HUDEP-2 (cell line): ENCODE data around the gene ATXN10.
A peak's percentile ranks its signal among the peaks of the same experiment; 100 is the strongest.

Source experiments
- DNase-seq, 76 experiments: peaks; one replicate each; lab custom pipeline; 2025; ENCODE audit not compliant: unreplicated experiment in 76 of 76; lab: John Stamatoyannopoulos, UW

ATXN10 gene

DNA sequence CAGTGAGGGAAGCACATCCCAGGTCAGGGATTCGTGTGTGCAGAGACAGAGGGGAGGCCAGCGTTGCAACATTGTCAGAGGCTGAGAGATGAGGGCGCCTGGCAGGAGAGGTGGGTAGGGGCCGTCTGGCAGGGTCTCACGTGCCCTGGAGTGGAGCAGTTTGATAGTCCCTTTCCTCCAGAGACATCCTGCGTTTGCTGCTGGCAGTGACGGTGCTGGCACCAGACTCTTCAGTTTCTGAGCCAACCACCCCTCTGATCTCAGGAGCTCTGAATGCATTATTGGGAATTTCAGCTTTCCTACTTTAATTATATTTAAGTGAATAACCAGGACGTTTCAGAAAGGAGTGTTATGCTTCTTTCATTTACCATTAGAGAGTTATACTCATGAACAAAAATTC is 168.8 kb downstream of the ATXN10 start:
- no peak for DNase-seq

- DNase-seq: no peak
Observed at GRCh38 chr22:45842291-45842991, 170.8 kb downstream of the ATXN10 start.

GRCh38 chr22:45843031-45843430 is 171.4 kb downstream of the ATXN10 start:
- DNase-seq: no peak

DNA sequence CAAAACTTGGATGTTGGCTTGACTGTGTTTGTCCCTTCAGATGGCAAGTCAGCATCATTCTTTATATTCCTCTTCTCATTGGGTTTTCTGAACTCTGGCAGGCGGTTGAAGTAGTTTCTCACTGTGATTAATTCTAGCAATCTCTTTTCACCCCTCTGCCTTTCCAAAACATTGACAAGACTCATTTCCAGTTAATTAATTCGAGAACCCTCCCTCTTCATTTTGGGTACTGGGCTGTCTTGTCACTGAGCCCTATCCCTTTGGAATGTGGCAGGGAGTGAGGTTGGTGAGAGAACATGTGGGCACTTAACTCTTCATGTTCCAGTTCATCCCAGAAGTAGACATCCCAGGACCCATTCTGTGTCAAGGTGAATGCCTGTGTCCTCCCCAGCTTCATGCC is 172.4 kb downstream of the ATXN10 start:
- DNase-seq: no peak

- no peak for DNase-seq
Observed at GRCh38 chr22:45845076-45845487, 173.4 kb downstream of the ATXN10 start.

GRCh38 chr22:45846952-45847351 is 175.3 kb downstream of the ATXN10 start:
- peak in 1 of 76 experiments; percentile 1 for DNase-seq

GRCh38 chr22:45848904-45849303 is 177.3 kb downstream of the ATXN10 start:
- no peak for DNase-seq

DNA sequence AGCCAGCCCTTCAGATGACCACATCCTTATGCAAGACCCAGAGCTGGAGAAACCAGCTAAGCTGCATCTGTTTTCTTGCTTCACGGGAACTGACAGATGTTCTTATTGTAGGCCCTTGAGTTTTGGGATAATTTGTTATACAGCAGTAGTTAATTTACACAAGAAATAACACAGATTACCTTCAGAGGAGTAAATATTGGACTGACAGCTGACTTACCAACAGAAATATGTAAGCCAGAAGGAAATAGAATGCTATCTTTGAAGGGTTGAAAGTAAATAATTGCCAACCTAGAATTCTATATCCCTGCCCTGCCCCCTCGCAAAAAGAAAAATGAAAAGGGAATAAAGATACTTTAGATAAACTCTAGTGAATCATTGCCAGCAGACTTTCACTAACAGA is 181.2 kb downstream of the ATXN10 start:
- no peak for DNase-seq

DNA sequence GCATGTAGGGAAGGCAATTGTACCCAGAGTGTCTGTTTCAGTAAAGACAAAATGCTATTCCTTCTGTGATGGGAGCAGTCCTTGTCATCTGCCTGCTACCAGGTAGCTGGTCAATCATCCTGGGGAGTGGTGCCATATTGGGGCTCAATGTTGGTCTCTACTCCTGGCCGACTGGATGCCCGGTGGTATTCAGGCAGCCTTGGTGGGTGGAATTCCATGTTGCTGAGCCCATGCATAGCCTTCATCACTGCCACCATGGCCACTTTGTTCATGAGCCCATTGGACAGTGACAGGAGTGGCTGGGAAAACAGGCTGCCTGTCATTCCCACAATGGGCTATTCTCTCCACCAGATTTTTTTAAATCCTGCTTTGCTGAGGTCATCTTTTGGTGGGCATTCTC is 184.3 kb downstream of the ATXN10 start:
- DNase-seq: no peak

DNA sequence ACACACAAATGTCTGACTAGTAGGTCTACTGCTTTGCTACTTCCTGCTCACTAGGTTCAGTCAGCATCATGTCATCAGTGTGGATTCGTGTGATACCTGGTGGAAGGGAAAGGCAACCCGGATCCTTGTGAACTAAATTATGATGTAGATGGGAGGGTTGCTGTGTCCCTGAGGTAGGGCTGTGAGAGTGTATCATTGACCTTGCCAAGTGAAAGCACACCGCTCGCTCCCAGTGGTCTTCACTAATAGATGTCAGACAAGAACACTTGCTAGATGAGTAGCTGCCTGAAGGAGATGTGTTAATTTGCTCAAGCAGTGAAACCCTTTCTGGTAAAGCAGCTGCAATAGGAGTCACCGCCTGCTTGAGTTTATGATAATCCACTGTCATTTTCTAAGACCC is 185.9 kb downstream of the ATXN10 start:
- no peak for DNase-seq

DNA sequence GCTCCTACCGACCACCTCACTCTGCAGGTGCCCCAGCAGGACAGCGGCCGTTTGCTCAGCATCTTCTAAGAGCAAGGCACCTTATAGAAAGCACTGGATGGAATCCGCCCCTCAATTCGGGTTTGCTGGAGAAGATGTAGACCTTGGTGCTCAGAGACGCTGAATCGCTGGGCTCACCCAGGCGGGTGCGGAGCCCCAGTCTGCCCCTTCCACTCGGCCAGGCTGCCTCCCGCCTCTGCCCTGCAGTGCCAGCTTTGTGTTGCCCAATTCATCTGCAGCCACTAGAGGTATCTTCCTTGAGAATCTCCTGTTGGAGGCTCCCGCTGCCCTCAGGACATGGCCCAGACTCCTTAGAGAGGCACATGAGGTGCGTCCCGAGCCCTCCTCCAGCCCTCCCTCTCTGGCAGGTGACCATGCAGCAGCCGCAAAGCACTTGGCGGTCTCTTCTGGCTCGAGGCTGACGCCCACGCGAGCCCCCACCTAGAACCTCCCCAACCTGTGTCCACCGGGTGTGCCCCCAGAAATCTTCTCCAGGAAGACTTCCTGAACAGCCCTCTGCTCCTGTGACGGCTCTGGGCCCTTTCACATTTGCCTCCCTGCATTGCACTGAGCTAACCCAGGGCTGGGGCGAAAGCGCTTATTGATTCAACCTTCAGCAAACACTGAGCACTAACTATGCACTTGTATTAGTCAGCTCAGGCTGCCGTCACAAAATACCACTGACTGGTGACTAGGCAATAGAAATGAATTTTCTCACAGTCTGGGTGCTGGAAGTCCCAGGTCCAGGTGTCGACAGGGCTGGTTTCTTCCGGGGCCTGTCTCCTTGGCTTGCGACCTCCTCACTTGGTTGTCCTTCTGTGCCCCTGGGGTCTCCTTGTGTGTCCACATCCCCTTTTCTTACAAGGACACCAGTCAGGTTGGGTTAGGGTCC is 187.9 kb downstream of the ATXN10 start:
- DNase-seq: no peak

- DNase-seq: no peak
Observed at GRCh38 chr22:45860201-45860600, 188.6 kb downstream of the ATXN10 start.

DNA sequence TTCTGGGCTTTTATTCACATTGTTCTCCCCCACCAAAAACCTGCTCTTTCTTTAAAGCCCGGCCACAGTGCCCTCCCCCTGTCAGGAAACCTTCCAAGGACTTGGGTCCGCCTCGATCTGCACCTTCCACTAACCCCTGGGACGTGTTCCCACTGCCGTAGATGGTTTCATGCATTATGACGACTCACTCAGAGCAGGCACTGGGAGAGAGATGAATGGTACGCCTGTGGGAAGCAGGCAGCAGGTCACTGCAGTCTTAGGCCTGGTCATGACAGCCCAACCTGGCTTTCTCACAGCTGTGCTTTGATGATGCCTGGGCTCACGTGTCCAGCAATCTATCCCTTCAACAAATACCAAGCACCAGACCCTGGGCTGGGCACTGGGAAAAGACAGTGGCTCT is 189.6 kb downstream of the ATXN10 start:
- no peak for DNase-seq

GRCh38 chr22:45863981-45864751 is 192.5 kb downstream of the ATXN10 start:
- peak in 59 of 76 experiments; percentile 8 to 75 (median 42) for DNase-seq

DNA sequence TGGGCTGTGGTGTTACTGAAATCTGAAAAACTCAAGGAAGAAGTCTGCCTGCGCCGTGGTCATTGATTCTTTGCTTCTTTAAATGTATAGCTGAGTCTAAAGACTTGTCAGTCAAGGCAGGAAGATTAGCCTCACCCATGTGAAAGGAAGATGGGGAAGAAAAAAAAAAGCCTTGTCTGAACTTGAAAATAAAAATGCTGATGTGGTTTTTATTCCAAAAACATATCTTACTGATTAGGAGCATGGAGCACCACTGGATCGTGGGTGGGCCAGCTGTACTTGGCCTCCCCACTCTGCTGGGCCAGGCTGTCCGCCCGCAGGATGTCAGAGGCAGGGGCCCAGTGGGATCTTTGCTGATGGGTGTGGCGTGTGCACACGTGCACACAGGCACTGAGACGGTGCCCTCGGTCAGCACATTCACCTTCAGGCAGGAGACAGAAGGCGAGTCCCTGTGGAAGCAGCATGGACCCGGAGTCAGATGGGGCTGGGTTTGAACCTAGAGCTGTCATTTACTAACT is 193.4 kb downstream of the ATXN10 start:
- DNase-seq: no peak

- no peak for DNase-seq
Observed at GRCh38 chr22:45865561-45866125, 194.0 kb downstream of the ATXN10 start.

GRCh38 chr22:45866126-45866645 is 194.6 kb downstream of the ATXN10 start:
- no peak for DNase-seq

GRCh38 chr22:45866646-45867117 is 195.0 kb downstream of the ATXN10 start:
- DNase-seq: no peak

DNA sequence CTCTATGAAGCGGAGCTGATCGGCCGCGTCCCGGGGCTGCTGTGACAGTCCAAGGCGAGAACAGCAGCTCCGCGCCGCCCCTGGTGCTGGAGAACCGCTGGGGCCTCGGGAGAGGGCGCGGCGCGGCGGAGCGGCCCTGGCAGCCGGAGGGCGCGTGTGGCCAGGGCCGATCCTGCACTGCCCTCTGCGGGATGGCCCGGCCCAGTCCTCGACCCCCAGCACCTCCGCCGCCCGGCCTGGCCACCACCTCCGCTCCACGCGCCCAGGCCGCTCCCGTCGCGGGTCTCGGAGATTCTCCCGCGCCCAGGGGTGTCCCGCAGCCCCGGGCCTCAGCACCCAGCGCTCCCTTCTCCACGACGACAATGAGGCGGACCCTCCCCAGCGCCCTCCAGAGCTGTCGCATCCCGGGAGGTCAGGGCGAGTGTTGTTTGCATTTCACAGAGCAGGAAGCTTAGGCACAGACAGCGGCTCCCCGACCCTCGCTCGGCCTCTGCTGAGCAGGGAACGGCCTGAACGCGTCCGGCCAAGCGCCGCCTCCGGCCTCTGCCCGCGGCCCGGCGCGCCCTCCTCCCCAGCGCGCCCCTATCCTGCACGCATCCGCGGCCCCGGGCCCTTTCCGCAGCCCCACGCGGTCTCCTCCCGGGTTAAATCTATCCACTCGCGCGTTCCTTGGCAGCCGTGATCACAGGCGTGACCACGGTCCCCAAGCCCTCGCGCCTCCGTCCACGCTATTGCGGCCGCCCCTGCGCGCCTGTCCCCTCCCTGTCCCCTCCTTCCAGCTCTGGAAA is 195.7 kb downstream of the ATXN10 start:
- no peak for DNase-seq
